Esophagus squamous epithelium (tissue), 5 donors: ENCODE results near the gene RNF181. TPM values are rescaled to one million over a fixed set of nuclear protein-coding genes. Genes with fewer than 3 reads are reported as not detected.

ENCODE experiments used
- DNase-seq: peaks from one replicate; lab custom pipeline; 2025; lab: John Stamatoyannopoulos, UW
- H3K27ac ChIP-seq, 4 donors: fragments of 200-600 bp; sonication (generic); one replicate each; pipeline ENCODE4 v1.5.1; 2016 to 2019; ENCODE audit warnings: mild to moderate bottlenecking in 1 of 4
- H3K27me3 ChIP-seq, 4 donors: fragments of 200-600 bp; sonication (generic); 1 replicate in 3 of 4; 2 replicates in 1 of 4; pipeline versions ENCODE4 v1.5.1 to v1.6.0; 2017 to 2021; ENCODE audit warnings: antibody characterized with exemption in 1 of 4
- H3K36me3 ChIP-seq, 3 donors: fragments of 200-600 bp; sonication (generic); one replicate each; pipeline ENCODE4 v1.5.1; 2016 to 2019
- H3K4me1 ChIP-seq, 3 donors: fragments of 200-600 bp; sonication (generic); one replicate each; pipeline ENCODE4 v1.5.1; 2017 to 2019
- H3K4me3 ChIP-seq, 4 donors: fragments of 200-600 bp; sonication (generic); 1 replicate in 3 of 4; 2 replicates in 1 of 4; pipeline ENCODE4 v1.5.1; 2016 to 2019; ENCODE audit warnings: mild to moderate bottlenecking in 2 of 4, moderate library complexity in 1 of 4
- H3K9me3 ChIP-seq, 3 donors: fragments of 200-600 bp; sonication (generic); one replicate each; pipeline ENCODE4 v1.5.1; 2016 to 2019
- POLR2A ChIP-seq, 4 donors: fragments of 450-650 bp; IDR thresholded peaks; one replicate each; pipeline ENCODE4 v1.6.1; 2017; ENCODE audit warnings: antibody characterized with exemption in 4 of 4, mild to moderate bottlenecking in 4 of 4, moderate library complexity in 3 of 4
- WGBS, 2 donors: methylation state at CpG; one replicate each; pipeline ENCODE4 v1.1.5; 2018; 5-methylcytosine and 5-hydroxymethylcytosine counted together
- intact Hi-C: fragments of 100-400 bp; cut with DNase I; formaldehyde crosslinking; loops from one replicate; pipeline ENCODE4 v1.15.0; 2022
- small RNA-seq, 4 donors: library from RNA; depleted of rRNA; stranded (forward); fragments of <200 nt; gene quantifications; one replicate each; pipeline ENCODE3, GENCODE V24; 2016
- total RNA-seq, 4 donors: library from RNA; depleted of rRNA; stranded (reverse); fragments of >200 nt; gene quantifications; one replicate each; pipeline ENCODE4 v1.1.0, GENCODE V29; 2016
- TF ChIP-seq, protein P1 (sequence below), 6 experiments: fragments of 450-650 bp in 4 of 6; fragments of 200-600 bp in 2 of 6; sonication (generic) in 2 of 6; IDR thresholded peaks; one replicate each; pipeline ENCODE4 v1.5.1; 2016 to 2019; ENCODE audit warnings: antibody characterized with exemption in 6 of 6, mild to moderate bottlenecking in 4 of 6, moderate library complexity in 4 of 6
- donor health status: DM: yes; HTN: yes; CAD: no.

The RNF181 gene
- total RNA-seq, 4 donors from 2014 or later: 88.3 to 128 (median 115) TPM

DNA sequence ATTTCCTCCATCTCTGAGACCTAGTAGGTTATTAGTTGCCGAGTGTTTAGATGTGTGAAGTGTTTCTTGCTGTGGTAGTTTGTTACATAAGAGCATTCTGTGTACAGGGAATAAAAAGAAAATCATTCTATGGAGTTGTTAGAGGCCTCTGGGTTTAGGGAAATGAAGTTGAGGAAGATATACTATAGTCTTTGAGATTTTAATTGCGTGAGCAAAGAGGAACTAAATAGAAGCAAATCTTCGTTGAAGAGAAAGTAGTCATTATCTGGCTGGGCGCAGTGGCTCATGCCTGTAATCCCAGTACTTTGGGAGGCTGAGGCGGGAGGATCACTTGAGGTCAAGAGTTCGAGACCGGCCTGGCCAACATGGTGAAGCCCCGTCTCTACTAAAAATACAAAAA is 39.5 kb downstream of the RNF181 start:
- Histone ChIP-seq H3K36me3 (peaks cover 13 to 100% (median 59%) of the 10 kb centered on the region in 3 donors), H3K27me3 (no peaks in the 10 kb centered on the region), H3K27ac (no peak overlapping the region), H3K9me3 (no peaks in the 10 kb centered on the region), H3K4me3 (no peak overlapping the region), H3K4me1 (peaks cover 0 to 7% (median 0%) of the 10 kb centered on the region in 3 donors)
- intact Hi-C loops: no loop called here
- 83 to 85% methylated on average over 8 of the region's 8 CpGs for WGBS, 2 donors
- TF ChIP-seq POLR2A (IDR thresholded peaks at IDR 0.05): no peak
- TF ChIP-seq, protein P1, sequence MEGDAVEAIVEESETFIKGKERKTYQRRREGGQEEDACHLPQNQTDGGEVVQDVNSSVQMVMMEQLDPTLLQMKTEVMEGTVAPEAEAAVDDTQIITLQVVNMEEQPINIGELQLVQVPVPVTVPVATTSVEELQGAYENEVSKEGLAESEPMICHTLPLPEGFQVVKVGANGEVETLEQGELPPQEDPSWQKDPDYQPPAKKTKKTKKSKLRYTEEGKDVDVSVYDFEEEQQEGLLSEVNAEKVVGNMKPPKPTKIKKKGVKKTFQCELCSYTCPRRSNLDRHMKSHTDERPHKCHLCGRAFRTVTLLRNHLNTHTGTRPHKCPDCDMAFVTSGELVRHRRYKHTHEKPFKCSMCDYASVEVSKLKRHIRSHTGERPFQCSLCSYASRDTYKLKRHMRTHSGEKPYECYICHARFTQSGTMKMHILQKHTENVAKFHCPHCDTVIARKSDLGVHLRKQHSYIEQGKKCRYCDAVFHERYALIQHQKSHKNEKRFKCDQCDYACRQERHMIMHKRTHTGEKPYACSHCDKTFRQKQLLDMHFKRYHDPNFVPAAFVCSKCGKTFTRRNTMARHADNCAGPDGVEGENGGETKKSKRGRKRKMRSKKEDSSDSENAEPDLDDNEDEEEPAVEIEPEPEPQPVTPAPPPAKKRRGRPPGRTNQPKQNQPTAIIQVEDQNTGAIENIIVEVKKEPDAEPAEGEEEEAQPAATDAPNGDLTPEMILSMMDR (IDR thresholded peaks at IDR 0.05): no peak
- no peak for DNase-seq

DNA sequence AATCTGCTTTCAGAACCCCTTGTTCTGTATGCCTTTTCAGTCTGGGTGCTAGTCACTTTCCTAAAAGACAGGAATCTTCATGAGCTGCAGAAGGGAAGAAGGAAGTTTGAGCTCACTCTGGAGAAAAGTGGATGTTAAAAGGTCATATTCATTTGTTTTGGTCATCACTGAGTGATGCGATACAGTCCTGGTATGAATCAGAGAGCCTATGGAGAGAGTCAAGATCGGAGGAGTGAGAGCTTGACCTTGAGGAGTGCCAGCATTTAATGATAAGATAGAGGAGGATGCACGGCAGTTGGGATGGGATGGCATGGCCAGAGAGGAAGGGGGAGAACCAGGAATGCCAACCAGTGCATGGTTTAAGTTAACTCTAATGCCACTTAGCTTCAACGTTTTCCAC is 40.1 kb downstream of the RNF181 start:
- TF ChIP-seq POLR2A (IDR thresholded peaks at IDR 0.05): no peak
- TF ChIP-seq, protein P1 (IDR thresholded peaks at IDR 0.05): no peak
- H3K4me3 ChIP-seq: no peak overlapping the region
- H3K36me3 ChIP-seq: peaks cover 13 to 100% (median 65%) of the 10 kb centered on the region in 3 donors
- WGBS, 2 donors: 65 to 71% methylated on average over 4 of the region's 4 CpGs
- H3K27me3 ChIP-seq: no peaks in the 10 kb centered on the region
- no peak overlapping the region for H3K27ac ChIP-seq
- peaks cover 0 to 7% (median 0%) of the 10 kb centered on the region in 3 donors for H3K4me1 ChIP-seq
- DNase-seq: no peak
- H3K9me3 ChIP-seq: no peaks in the 10 kb centered on the region
- intact Hi-C loops: no loop called here

DNA sequence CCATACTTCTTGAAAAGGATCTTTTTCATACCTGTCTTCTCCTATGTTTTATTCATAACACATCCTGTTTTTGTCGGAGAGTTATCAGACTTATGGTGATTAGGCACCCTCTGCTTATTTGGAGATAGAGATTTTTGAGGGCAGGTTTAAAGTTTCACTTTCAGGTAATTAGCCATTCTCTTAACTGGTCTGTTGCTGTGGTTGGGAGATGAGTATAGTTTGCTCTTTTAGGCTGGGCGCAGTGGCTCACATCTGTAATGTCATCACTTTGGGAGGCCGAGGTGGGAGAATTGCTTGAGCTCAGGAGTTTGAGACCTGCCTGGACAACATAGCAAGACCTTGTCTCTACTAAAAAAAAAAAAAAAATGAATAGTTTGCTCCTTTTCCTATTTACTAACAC is 47.2 kb downstream of the RNF181 start:
- no peak for DNase-seq
- WGBS, 2 donors: 40 to 75% methylated on average over 3 of the region's 3 CpGs
- TF ChIP-seq, protein P1 (IDR thresholded peaks at IDR 0.05): no peak
- no peak for TF ChIP-seq POLR2A (IDR thresholded peaks at IDR 0.05)
- Histone ChIP-seq H3K4me3 (no peak overlapping the region), H3K27me3 (no peaks in the 10 kb centered on the region), H3K27ac (no peak overlapping the region), H3K9me3 (no peaks in the 10 kb centered on the region), H3K4me1 (peaks cover 0 to 2% (median 0%) of the 10 kb centered on the region in 3 donors), H3K36me3 (peaks cover 42 to 100% (median 74%) of the 10 kb centered on the region in 3 donors)
- intact Hi-C loops: no loop called here

DNA sequence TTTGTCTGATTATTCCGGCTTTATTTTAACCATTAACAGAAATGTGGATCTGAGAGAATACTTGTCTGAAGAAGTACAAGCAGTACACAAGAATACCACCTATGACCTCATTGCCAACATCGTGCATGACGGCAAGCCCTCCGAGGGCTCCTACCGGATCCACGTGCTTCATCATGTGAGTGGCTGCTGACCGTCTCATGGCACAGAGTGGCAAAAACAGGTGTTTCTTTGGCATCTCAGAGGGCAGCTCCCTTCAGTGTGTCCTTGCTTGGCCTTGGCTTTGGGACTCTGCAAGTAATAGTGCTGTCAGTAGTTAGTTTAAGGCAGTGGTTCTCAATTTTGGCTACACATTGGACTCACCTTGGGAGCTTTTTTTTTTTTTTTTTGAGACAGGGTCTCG is 49.4 kb downstream of the RNF181 start:
- DNase-seq: no peak
- Histone ChIP-seq H3K4me3 (no peak overlapping the region), H3K4me1 (peaks cover 0 to 11% (median 5%) of the 10 kb centered on the region in 3 donors), H3K27ac (no peak overlapping the region), H3K36me3 (peaks cover 41 to 100% (median 67%) of the 10 kb centered on the region in 3 donors), H3K9me3 (no peaks in the 10 kb centered on the region), H3K27me3 (no peaks in the 10 kb centered on the region)
- intact Hi-C loops: no loop called here
- TF ChIP-seq, protein P1 (IDR thresholded peaks at IDR 0.05): no peak
- no peak for TF ChIP-seq POLR2A (IDR thresholded peaks at IDR 0.05)
- WGBS, 2 donors: 90 to 92% methylated on average over 4 to 8 of the region's 8 CpGs

DNA sequence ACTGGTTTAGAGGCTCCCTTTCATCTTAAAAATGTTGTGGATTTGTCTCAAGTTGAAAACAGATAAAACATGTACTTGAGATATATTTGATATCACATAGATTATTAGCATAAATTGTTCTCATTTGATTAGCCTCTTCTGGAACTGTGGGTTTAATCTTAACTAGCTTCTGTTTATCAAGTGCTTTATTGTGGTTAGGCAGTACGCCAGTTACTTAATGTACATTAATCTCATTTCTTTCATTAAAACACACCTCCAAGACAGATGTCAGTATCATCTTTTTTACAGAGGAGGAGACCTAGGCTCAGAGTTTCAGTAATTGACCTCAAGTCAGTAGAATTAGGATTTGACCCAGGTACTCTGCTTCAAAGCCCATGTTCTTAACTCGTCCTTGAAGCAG is 50.6 kb downstream of the RNF181 start:
- Histone ChIP-seq H3K36me3 (peaks cover 35 to 100% (median 55%) of the 10 kb centered on the region in 3 donors), H3K27ac (no peak overlapping the region), H3K27me3 (no peaks in the 10 kb centered on the region), H3K9me3 (no peaks in the 10 kb centered on the region), H3K4me3 (no peak overlapping the region), H3K4me1 (peaks cover 0 to 11% (median 5%) of the 10 kb centered on the region in 3 donors)
- 85 to 95% methylated on average over 2 of the region's 2 CpGs for WGBS, 2 donors
- TF ChIP-seq POLR2A (IDR thresholded peaks at IDR 0.05): no peak
- TF ChIP-seq, protein P1 (IDR thresholded peaks at IDR 0.05): no peak
- no peak for DNase-seq
- intact Hi-C loops: no loop called here

Small RNA genes lying within 50 kb of the gene (small RNA-seq; reads per million reads assigned to genes)
- gene RN7SL126P: 0 reads per million in 4 donors

Other genes with a start within 250 kb of the RNF181 start
- gene RETSAT, start 241.2 kb upstream of the RNF181 start, total RNA-seq: 10 to 100 TPM; 55.8 to 73.3 (median 66.9) TPM
- 10 to 100 TPM in 3 of 4 donors, 1 to 10 TPM in 1; 8.2 to 16.6 (median 13.7) TPM for gene ELMOD3, start 241.0 kb upstream of the RNF181 start, total RNA-seq
- 100 to 1,000 TPM; 185 to 301 (median 221) TPM for gene CAPG, start 185.4 kb upstream of the RNF181 start, total RNA-seq
- gene SH2D6, start 177.0 kb upstream of the RNF181 start, total RNA-seq: under 1 TPM in 1 of 4 donors, not detected in 3; 0.50 TPM
- 100 to 1,000 TPM in 2 of 4 donors, 10 to 100 TPM in 2; 81.8 to 272 (median 121) TPM for gene MAT2A, start 56.6 kb upstream of the RNF181 start, total RNA-seq
- gene GGCX, start 34.3 kb upstream of the RNF181 start, total RNA-seq: 10 to 100 TPM; 19.7 to 27.5 (median 23.3) TPM
- gene VAMP8, start 18.2 kb upstream of the RNF181 start, total RNA-seq: 100 to 1,000 TPM in 1 of 4 donors, 10 to 100 TPM in 3; 78.8 to 144 (median 93.8) TPM
- 10 to 100 TPM in 3 of 4 donors, 1 to 10 TPM in 1; 6.1 to 45.6 (median 17.0) TPM for gene VAMP5, start 11.3 kb upstream of the RNF181 start, total RNA-seq
- 10 to 100 TPM in 1 of 4 donors, 1 to 10 TPM in 3; 6.3 to 15.8 (median 7.4) TPM for gene TMEM150A, start 7.0 kb downstream of the RNF181 start, total RNA-seq
- gene C2orf68, start 16.3 kb downstream of the RNF181 start, total RNA-seq: 10 to 100 TPM in 3 of 4 donors, 1 to 10 TPM in 1; 9.4 to 17.1 (median 14.7) TPM
- 10 to 100 TPM; 37.0 to 53.6 (median 40.7) TPM for gene USP39, start 20.4 kb downstream of the RNF181 start, total RNA-seq
- not detected for gene SFTPB, start 72.5 kb downstream of the RNF181 start, total RNA-seq
- gene GNLY, start 98.6 kb downstream of the RNF181 start, total RNA-seq: 1 to 10 TPM in 3 of 4 donors, under 1 TPM in 1; 0.76 to 6.1 (median 2.1) TPM
- gene ATOH8, start 158.2 kb downstream of the RNF181 start, total RNA-seq: 10 to 100 TPM in 2 of 4 donors, 1 to 10 TPM in 2; 2.0 to 24.6 (median 7.6) TPM